HEK293 (cell line): ENCODE results near the gene UROC1.

ENCODE experiments used
- CTCF ChIA-PET: fragments of 350-600 bp; formaldehyde crosslinking; extraction: SDS; loops from one replicate; lab custom pipeline; 2021; ENCODE audit warnings: antibody characterized with exemption; lab: Yijun Ruan, JAX
- POLR2A ChIA-PET: fragments of 300-600 bp; formaldehyde crosslinking; extraction: SDS; loops from one replicate; lab custom pipeline; 2020; ENCODE audit warnings: antibody characterized with exemption, inconsistent platforms; lab: Yijun Ruan, JAX
- H3K27ac ChIP-seq: fragments of 200-500 bp; sonication (Bioruptor generic); 2 replicates; pipeline ENCODE4 v1.5.1; 2014; ENCODE audit warnings: low read depth, low read length, control low read depth, inconsistent platforms; ENCODE audit errors: extremely low read depth
- H3K36me3 ChIP-seq, 2 experiments: fragments of 200-500 bp in 1 of 2; sonication (Bioruptor generic) in 1 of 2; 1 replicate in 1 of 2; 2 replicates in 1 of 2; pipeline ENCODE4 v1.5.1; 2014 to 2017; ENCODE audit warnings: inconsistent platforms in 2 of 2, low read length in 2 of 2; ENCODE audit not compliant: control insufficient read depth in 2 of 2, insufficient read depth in 1 of 2
- H3K4me1 ChIP-seq: fragments of 200-500 bp; sonication (Bioruptor generic); 2 replicates; pipeline ENCODE4 v1.5.1; 2014; ENCODE audit warnings: mild to moderate bottlenecking, low read length, inconsistent platforms; ENCODE audit not compliant: control insufficient read depth, insufficient read depth
- H3K4me3 ChIP-seq: 2 replicates; pipeline ENCODE4 v1.5.1; 2011; ENCODE audit warnings: low read depth, mild to moderate bottlenecking, control low read depth, low read length, moderate library complexity
- H3K9me3 ChIP-seq: fragments of 200-500 bp; sonication (Bioruptor generic); 2 replicates; pipeline ENCODE4 v1.5.1; 2014; ENCODE audit warnings: low read depth, low read length, inconsistent platforms; ENCODE audit not compliant: control insufficient read depth, insufficient read depth
- GLIS2 ChIP-seq: fragments of 450-650 bp; formaldehyde crosslinking; IDR thresholded peaks from 2 replicates; pipeline ENCODE4 v1.5.1; 2016; ENCODE audit warnings: missing biosample characterization, missing genetic modification characterization
- ZIC2 ChIP-seq: fragments of 450-650 bp; formaldehyde crosslinking; IDR thresholded peaks from 2 replicates; pipeline ENCODE4 v1.5.1; 2016; ENCODE audit warnings: missing biosample characterization, missing genetic modification characterization
- ZNF16 ChIP-seq: fragments of 450-650 bp; formaldehyde crosslinking; IDR thresholded peaks from 2 replicates; pipeline ENCODE4 v1.5.1; 2016; ENCODE audit warnings: low read depth, missing biosample characterization, missing genetic modification characterization
- ZNF2 ChIP-seq: fragments of 450-650 bp; formaldehyde crosslinking; IDR thresholded peaks from 2 replicates; pipeline ENCODE4 v1.5.1; 2016; ENCODE audit warnings: missing biosample characterization, missing genetic modification characterization
- ZNF211 ChIP-seq: fragments of 450-650 bp; formaldehyde crosslinking; IDR thresholded peaks from 2 replicates; pipeline ENCODE4 v1.5.1; 2016; ENCODE audit warnings: low read depth, missing biosample characterization, missing genetic modification characterization
- ZNF23 ChIP-seq: fragments of 450-650 bp; formaldehyde crosslinking; IDR thresholded peaks from 2 replicates; pipeline ENCODE4 v1.5.1; 2016; ENCODE audit warnings: missing biosample characterization, missing genetic modification characterization, borderline replicate concordance
- ZNF292 ChIP-seq: fragments of 450-650 bp; formaldehyde crosslinking; IDR thresholded peaks from 2 replicates; pipeline ENCODE4 v1.5.1; 2016; ENCODE audit warnings: low read depth, missing biosample characterization, missing genetic modification characterization, borderline replicate concordance
- ZNF560 ChIP-seq: fragments of 450-650 bp; formaldehyde crosslinking; IDR thresholded peaks from 2 replicates; pipeline ENCODE4 v1.5.1; 2017; ENCODE audit warnings: missing biosample characterization, missing genetic modification characterization, borderline replicate concordance
- ZNF660 ChIP-seq: fragments of 450-650 bp; IDR thresholded peaks from 2 replicates; pipeline ENCODE4 v1.5.1; 2018; ENCODE audit warnings: missing biosample characterization, mild to moderate bottlenecking, missing genetic modification characterization
- ZNF692 ChIP-seq: fragments of 450-650 bp; formaldehyde crosslinking; IDR thresholded peaks from 2 replicates; pipeline ENCODE4 v1.5.1; 2016; ENCODE audit warnings: missing biosample characterization, missing genetic modification characterization
- ZNF707 ChIP-seq: fragments of 450-650 bp; formaldehyde crosslinking; IDR thresholded peaks from 2 replicates; pipeline ENCODE4 v1.5.1; 2016; ENCODE audit warnings: missing biosample characterization, missing genetic modification characterization
- TF ChIP-seq, protein P1 (sequence below): fragments of 450-650 bp; formaldehyde crosslinking; IDR thresholded peaks from 2 replicates; pipeline ENCODE4 v1.5.1; 2017; ENCODE audit warnings: missing biosample characterization, missing genetic modification characterization
- TF ChIP-seq, protein P2 (sequence below): fragments of 450-650 bp; formaldehyde crosslinking; IDR thresholded peaks from 2 replicates; pipeline ENCODE4 v1.5.1; 2016; ENCODE audit warnings: missing biosample characterization, missing genetic modification characterization

UROC1 gene

DNA sequence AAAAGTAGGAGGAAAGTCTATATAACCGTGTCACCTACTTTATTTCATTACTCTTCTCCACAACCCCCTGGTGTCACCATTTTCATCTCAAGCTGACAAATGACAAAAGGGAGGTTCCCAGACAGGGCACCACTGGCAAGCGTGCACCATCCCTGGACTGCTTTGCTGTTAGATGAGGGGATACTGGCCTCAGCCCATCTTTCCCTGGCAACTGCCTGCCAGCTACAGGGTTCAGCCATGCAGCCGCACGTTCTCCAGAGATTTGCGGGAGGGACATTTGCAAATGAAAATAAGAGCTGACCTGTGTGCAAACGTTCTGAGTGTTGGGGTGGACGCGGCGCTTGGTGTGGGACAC is 660 bp downstream of the UROC1 start:
- Histone ChIP-seq H3K4me3 (no peak overlapping the region), H3K4me1 (no peaks in the 10 kb centered on the region), H3K9me3 (no peaks in the 10 kb centered on the region), H3K27ac (no peak overlapping the region), H3K36me3 (no peaks in the 10 kb centered on the region)
- ChIA-PET POLR2A (interaction anchor here (0.6 kb wide), 1 partner anchor 9 kb away, joined by 4 read pairs; no protein-coding TSS in a partner anchor), CTCF (no interaction called here)
- TF ChIP-seq ZNF23 (tag by site-specific recombination) (no peak), ZNF560 (tag by site-specific recombination) (no peak), ZNF292 (tag by site-specific recombination) (no peak), ZNF16 (tag by site-specific recombination) (no peak), ZNF2 (tag by site-specific recombination) (no peak), GLIS2 (tag by site-specific recombination) (no peak)
- TF ChIP-seq, protein P1, sequence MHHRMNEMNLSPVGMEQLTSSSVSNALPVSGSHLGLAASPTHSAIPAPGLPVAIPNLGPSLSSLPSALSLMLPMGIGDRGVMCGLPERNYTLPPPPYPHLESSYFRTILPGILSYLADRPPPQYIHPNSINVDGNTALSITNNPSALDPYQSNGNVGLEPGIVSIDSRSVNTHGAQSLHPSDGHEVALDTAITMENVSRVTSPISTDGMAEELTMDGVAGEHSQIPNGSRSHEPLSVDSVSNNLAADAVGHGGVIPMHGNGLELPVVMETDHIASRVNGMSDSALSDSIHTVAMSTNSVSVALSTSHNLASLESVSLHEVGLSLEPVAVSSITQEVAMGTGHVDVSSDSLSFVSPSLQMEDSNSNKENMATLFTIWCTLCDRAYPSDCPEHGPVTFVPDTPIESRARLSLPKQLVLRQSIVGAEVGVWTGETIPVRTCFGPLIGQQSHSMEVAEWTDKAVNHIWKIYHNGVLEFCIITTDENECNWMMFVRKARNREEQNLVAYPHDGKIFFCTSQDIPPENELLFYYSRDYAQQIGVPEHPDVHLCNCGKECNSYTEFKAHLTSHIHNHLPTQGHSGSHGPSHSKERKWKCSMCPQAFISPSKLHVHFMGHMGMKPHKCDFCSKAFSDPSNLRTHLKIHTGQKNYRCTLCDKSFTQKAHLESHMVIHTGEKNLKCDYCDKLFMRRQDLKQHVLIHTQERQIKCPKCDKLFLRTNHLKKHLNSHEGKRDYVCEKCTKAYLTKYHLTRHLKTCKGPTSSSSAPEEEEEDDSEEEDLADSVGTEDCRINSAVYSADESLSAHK (tag by site-specific recombination): no peak

DNA sequence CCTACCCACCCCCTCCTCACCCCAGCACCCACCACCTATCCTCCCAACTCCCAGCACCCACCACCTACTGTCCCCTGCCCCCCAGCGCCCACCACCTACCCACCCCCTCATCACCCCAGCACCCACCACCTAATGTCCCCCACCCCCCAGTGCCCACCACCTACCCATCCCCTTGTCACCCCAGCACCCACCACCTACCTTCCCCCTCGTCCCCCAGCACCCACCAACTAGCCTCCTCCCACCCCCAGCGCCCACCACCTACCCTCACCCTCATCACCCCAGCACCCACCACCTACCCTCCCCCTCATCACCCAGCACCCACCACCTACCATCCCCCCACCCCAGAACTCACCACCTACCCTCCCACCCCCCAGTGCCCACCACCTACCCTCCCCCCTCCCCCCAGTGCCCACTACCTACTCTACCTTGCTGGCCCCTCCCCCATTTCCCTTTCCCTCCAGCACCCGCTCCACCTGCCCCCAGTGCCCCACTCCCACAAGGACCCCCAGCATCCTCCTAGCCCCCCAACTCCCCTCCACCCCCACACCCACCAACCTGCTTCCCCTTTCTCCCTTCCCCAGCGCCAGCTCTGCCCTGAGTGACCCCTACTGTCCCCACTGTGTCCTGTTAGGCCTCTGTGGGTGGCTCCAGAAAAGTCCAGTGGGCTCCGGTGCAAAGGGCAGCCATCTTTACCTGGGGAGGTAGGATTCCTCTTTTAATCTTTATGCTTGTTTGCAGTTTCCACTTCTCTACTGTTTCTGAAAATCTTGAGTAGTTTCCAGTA is 1.2 kb downstream of the UROC1 start:
- H3K27ac ChIP-seq: no peak overlapping the region
- H3K4me3 ChIP-seq: no peak overlapping the region
- H3K9me3 ChIP-seq: no peaks in the 10 kb centered on the region
- ChIA-PET CTCF (no interaction called here), POLR2A (interaction anchor here (0.6 kb wide), 1 partner anchor 9 kb away, joined by 4 read pairs; no protein-coding TSS in a partner anchor)
- H3K4me1 ChIP-seq: no peaks in the 10 kb centered on the region
- no peak for TF ChIP-seq ZNF692
- no peak for TF ChIP-seq ZNF211 (tag by site-specific recombination)
- TF ChIP-seq, protein P2, sequence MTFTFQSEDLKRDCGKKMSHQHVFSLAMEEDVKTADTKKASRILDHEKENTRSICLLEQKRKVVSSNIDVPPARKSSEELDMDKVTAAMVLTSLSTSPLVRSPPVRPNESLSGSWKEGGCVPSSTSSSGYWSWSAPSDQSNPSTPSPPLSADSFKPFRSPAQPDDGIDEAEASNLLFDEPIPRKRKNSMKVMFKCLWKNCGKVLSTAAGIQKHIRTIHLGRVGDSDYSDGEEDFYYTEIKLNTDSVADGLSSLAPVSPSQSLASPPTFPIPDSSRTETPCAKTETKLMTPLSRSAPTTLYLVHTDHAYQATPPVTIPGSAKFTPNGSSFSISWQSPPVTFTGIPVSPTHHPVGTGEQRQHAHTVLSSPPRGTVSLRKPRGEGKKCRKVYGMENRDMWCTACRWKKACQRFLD (tag by site-specific recombination): no peak
- H3K36me3 ChIP-seq: no peaks in the 10 kb centered on the region

DNA sequence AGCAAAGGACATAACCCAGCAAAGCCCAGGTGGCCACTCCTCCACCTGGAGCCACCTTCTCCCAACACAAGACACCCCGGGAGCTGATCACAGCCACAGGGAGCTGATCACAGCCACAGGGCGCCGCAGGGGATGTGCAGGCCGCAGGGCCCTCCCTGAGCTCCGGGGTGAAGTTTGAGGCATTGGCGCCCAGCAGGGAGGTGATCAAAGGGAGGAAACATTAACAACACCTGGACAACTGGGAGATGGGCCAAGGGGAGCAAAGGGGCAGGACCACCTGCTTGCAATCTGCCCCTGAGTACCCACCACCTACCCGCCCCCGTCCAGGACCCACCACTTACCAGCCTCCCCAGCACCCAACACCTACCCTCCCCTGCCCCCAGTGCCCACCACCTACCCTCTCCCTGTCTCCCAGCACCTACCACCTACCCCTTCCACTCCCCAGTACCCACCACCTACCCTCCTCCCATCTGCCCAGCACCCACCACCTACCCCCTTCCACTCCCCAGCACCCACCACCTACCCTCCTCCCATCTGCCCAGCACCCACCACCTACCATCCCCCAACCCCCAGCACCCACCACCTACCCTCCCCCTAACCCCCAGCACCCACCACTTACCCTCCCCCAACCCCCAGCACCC is 2.4 kb downstream of the UROC1 start:
- CTCF ChIA-PET: interaction anchor here (0.6 kb wide), 1 partner anchor 1021 kb away, joined by 6 read pairs; no protein-coding TSS in a partner anchor
- POLR2A ChIA-PET: no interaction called here
- Histone ChIP-seq H3K27ac (no peak overlapping the region), H3K4me3 (no peak overlapping the region), H3K36me3 (no peaks in the 10 kb centered on the region), H3K4me1 (no peaks in the 10 kb centered on the region), H3K9me3 (no peaks in the 10 kb centered on the region)
- no peak for TF ChIP-seq ZNF660
- 0 out of 2 replicates have a peak, but pooled peaks have one; percentile 11 for TF ChIP-seq ZIC2
- TF ChIP-seq ZNF707 (tag by site-specific recombination): no peak
